ENCODE measurements around the gene CA4. TPM values are rescaled to one million over a fixed set of nuclear protein-coding genes. Genes with fewer than 3 reads are reported as not detected.
A peak's percentile ranks its signal among the peaks of the same experiment; 100 is the strongest.

The CA4 gene
- total RNA-seq, 6 experiments from 2014 or later: 0.33 to 0.37 (median 0.35) TPM; not detected in 3

GRCh38 chr17:60159479-60159866 is 9.7 kb downstream of the CA4 start:
- WGBS (ENCODE audit: insufficient coverage, low coverage, low lambda C conversion rate, missing lambda C conversion rate): 60% methylated on average over 4 of the region's 6 CpGs
- intact Hi-C loops (cut with DNase I): no loop called here
- no peak for TF ChIP-seq POLR2A (IDR thresholded peaks at IDR 0.05)
- no peak for TF ChIP-seq CTCF (IDR thresholded peaks at IDR 0.05)
- Histone ChIP-seq H3K27ac (no peak overlapping the region), H3K4me1 (no peaks in the 10 kb centered on the region), H3K4me3 (no peak overlapping the region), H3K9me3 (no peaks in the 10 kb centered on the region), H3K27me3 (no peaks in the 10 kb centered on the region), H3K36me3 (no peaks in the 10 kb centered on the region)
- DNase-seq: no peak
- ATAC-seq: no peak

DNA sequence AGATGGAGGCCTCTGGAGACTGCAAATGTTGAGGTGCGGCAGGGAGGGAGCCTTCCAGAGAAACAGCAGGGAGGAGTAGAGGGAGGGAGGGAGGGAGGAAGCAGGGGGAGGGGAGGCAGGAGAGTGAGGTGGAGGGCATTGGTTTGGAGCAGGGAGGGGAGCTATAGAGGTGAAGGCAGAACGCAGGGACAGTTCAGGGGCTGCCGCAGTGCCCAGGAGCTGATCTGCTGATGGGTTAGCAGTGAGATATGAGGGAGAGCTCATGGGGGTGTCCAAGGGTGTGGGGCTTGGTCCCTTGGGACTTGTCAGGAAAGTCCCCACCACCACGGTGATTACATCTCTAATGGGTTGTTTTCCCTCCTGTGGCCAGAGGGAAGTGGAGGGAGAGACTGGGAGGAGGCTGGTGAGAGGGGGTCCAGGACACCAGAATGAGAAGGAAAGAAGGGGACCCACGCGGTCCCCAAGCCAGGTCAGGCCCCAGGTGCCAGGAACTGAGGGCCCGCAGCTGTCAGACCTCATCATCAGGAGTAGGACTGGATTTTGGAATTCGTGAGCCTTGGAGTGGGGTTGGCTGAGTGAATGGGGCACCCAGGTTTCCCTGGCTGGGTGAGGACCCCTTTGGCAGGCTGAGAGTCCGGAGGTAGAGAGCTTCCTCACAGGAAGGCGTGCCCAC is 11.2 kb downstream of the CA4 start:
- H3K36me3 ChIP-seq: no peaks in the 10 kb centered on the region
- WGBS (ENCODE audit: insufficient coverage, low coverage, low lambda C conversion rate, missing lambda C conversion rate): 49% methylated on average over 5 of the region's 10 CpGs
- ATAC-seq (no peak), DNase-seq (no peak)
- no peak overlapping the region for H3K4me3 ChIP-seq
- H3K27me3 ChIP-seq: no peaks in the 10 kb centered on the region
- TF ChIP-seq CTCF (IDR thresholded peaks at IDR 0.05) (no peak), POLR2A (IDR thresholded peaks at IDR 0.05) (no peak)
- no peak overlapping the region for H3K27ac ChIP-seq
- intact Hi-C loops (cut with DNase I): no loop called here
- no peaks in the 10 kb centered on the region for H3K9me3 ChIP-seq
- H3K4me1 ChIP-seq: no peaks in the 10 kb centered on the region

DNA sequence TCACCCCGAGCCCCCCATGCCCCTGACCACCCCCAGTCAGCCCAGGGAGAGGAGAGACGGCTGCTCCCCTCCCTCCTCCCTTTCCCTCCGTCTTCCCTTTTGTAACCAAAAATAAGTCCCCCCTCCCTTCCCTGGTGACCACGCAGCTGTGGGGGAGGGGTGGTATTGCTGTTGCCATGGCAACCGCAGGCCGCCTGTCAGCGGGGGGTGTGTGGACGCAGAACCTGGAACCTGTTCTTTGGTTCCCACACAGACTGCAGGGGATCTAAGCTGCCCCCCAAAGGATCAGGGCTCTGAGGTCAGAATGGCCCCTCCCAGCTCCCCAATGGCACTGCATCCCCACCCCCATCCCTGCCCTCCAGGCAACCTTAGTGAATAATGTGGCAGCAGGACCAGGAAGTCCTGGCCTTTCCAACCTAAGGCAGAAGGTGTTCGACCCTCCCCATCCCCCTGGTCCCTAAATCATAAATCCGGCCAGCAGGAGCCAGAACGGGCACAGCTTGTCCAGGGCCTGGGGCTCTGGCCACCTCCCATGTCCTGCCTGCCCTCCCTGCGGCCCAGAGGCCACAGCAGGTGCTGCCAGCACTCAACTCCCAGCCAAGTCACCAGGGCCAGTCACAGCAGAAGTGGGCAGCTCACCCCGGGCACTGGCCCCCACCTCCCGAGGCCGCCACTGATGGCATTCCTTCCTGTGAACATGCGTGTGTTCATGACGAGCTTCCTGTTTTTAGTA is 12.0 kb downstream of the CA4 start:
- intact Hi-C loops (cut with DNase I): no loop called here
- no peaks in the 10 kb centered on the region for H3K9me3 ChIP-seq
- 29% methylated on average over 6 of the region's 17 CpGs for WGBS (ENCODE audit: insufficient coverage, low coverage, low lambda C conversion rate, missing lambda C conversion rate)
- H3K27me3 ChIP-seq: no peaks in the 10 kb centered on the region
- no peak overlapping the region for H3K4me3 ChIP-seq
- no peaks in the 10 kb centered on the region for H3K36me3 ChIP-seq
- no peak for DNase-seq
- no peak for TF ChIP-seq POLR2A (IDR thresholded peaks at IDR 0.05)
- no peak for TF ChIP-seq CTCF (IDR thresholded peaks at IDR 0.05)
- peak in 3 of 4 donors; percentile 20 to 35 (median 35) for ATAC-seq
- H3K27ac ChIP-seq: no peak overlapping the region
- H3K4me1 ChIP-seq: no peaks in the 10 kb centered on the region

DNA sequence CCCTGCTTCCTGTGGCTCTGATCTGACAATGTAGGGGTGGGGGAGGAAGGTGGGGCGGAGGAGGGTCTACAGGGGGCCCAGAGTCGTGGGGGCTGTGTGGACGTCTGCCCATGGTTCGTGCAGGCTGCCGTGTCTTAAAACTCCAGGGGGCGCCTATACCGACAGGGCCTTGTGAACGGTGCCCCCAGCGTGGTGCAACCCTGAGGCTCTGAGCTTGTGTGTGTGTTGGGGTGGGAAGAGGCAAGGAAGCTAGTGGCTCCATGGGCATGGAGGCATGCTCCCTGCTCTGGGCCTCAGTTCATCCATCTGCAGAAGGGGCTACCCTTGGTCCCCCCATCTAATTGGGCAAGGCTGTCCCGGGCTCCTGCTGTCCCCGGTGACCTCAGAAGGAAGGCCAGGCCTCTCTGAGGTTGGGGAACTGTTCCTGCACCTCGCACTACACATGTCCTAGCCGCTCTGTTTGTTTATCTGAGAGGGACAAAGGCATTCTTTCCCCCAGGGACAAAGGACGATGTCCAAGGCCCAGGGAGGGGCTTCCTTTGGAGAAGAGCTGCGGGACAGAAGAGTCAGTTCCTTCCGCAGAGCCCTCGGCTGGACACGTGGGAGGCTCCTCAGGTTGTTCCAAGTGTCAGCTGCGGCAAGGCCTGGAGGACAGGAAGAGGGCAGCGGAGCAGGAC is 13.5 kb downstream of the CA4 start:
- Histone ChIP-seq H3K27ac (no peak overlapping the region), H3K9me3 (no peaks in the 10 kb centered on the region), H3K36me3 (no peaks in the 10 kb centered on the region), H3K4me1 (peaks cover 0 to 9% (median 0%) of the 10 kb centered on the region in 4 donors), H3K4me3 (no peak overlapping the region), H3K27me3 (no peaks in the 10 kb centered on the region)
- intact Hi-C loops (cut with DNase I): no loop called here
- ATAC-seq (peak in 3 of 4 donors; percentile 13 to 53 (median 17)), DNase-seq (no peak)
- TF ChIP-seq CTCF (IDR thresholded peaks at IDR 0.05) (no peak), POLR2A (IDR thresholded peaks at IDR 0.05) (no peak)
- WGBS (ENCODE audit: insufficient coverage, low coverage, low lambda C conversion rate, missing lambda C conversion rate): 74% methylated on average over 5 of the region's 20 CpGs

All from right lobe of liver (tissue), 6 donors.